GF-D8 (cell line): ENCODE measurements around the gene SKIC8.
A peak's percentile ranks its signal among the peaks of the same experiment; 100 is the strongest.

Source experiments
- DNase-seq: peaks from one replicate; lab custom pipeline; 2025; lab: John Stamatoyannopoulos, UW

Gene SKIC8

GRCh38 chr15:78299101-78299930 lies at the start of gene SKIC8:
SKIC8 (minus strand) TSS chr15:78299609; CDS start chr15:78295686, 3,923 bp downstream.
- peak; percentile 91 for DNase-seq

GRCh38 chr15:78347586-78348543 lies 48.5 kb upstream of the SKIC8 start:
- no peak for DNase-seq

DNA sequence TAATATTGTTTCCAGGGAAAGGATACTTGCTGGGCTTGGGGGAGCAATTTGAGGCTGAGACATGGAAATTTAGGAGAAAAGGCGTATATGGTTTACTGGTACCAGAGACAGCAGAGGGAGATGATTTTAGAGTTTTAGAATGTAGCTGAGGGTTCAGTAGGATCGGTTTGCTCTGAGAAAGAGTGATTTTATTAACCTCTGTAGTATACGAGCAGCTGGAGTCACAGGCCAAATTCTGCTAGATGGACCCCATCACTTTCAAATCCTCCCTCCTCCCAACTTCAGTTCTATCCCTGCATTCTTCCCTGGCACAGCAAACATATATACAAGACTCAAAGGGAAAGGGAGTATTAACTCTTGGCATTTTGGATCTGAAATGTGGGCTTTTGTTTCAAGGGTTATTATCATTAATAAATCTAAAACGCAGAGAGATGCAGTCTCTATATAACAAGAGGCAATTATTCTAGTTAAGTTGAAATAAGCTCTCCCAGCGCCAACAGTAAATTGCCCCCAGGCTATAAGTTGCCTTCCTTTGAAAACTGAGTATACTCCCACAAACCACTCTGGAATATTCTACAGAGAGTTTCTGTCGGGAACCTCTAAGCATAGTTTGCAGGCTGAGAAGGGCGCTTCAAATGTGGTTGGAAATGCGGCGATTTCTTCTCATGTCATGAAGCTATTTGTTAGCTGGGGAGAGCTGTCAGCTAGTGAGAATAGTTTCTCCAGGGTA lies 46.2 kb upstream of the SKIC8 start:
- no peak for DNase-seq

- DNase-seq: no peak
These were observed 44.1 kb upstream of the SKIC8 start for GRCh38 chr15:78343276-78344060.

GRCh38 chr15:78342021-78342420 lies 42.6 kb upstream of the SKIC8 start:
- DNase-seq: no peak

DNA sequence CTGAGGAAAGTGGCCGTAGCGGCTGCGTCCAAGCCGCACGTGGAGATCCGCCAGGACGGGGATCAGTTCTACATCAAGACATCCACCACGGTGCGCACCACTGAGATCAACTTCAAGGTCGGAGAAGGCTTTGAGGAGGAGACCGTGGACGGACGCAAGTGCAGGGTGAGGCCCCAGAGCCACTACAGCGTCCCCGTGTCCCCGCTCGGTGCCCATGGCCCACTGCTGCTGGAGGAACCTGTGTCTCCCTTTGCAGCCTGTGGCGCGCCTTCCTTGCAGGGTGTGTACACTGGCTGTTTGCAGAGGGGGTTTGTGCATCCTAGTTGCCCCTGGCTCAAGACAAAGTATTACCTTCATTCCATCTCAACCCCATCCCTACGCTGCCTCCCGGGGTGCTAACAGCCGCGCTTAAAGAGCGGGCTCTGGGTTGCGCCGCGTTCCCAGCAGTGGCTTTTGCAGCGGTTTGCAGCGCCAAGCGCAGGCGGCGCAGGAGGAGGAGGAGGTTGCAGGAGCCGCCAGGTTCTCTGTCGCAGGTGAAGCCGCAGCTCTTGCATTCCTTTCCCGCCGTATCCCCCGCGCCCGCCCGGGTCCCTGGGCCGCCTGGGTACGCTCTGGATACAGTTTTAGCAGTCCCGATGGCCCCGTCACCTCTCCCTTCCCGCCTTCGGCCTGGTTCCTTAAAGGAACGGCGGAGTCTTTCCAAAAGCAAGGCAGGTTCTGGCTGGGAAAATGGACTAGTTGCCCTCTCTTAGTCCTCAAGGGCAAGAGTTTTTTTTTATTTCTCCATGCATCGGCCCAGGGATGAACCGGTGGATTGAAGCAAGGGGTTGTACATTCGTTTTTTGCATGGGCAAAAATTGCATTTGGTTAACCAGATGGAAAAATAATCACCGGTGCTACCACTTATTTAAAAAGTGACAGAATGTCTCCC lies 41.9 kb upstream of the SKIC8 start:
- no peak for DNase-seq

DNA sequence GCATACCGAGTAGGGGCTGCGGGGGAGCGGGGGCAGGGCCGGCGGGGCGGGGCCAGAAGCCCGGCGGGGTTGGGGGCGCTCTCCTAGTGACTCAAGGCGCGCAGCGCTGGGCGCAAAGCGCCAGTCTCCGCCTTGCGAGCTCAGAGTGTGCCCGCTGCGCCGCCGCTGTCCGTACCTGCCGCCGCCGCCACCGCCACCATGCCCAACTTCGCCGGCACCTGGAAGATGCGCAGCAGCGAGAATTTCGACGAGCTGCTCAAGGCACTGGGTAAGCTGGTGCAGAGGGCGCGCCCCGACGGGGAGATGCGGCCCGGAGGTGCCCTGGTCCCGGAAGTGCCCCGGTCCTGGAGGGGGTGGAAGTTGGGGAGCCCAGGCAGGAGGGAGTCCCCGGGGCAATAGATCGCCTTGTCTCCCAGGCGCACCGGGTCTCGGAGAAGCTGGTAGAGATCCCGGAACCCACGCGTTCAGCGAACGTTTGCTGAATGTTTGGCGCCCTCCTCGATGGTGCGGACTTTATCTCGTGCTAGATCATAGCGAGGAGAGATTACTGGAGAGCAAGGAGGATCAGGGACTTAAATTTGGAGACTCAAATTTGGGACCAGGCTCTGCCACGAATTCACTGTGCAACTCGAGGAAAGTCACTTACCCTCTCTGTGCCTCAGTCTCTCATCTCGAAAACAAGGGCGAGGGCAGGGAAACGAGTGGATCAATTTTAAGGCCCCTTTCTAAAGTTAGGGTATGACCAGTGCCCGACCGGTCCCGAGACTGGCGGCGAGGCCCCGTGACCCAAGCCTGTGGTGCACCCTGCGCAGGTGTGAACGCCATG lies 41.0 kb upstream of the SKIC8 start, which contains the start of gene CRABP1:
Gene CRABP1 (plus strand): TSS at position 123 of the 826 bp plus-strand sequence. CDS start 76 bp downstream, at position 199.
- no peak for DNase-seq

DNA sequence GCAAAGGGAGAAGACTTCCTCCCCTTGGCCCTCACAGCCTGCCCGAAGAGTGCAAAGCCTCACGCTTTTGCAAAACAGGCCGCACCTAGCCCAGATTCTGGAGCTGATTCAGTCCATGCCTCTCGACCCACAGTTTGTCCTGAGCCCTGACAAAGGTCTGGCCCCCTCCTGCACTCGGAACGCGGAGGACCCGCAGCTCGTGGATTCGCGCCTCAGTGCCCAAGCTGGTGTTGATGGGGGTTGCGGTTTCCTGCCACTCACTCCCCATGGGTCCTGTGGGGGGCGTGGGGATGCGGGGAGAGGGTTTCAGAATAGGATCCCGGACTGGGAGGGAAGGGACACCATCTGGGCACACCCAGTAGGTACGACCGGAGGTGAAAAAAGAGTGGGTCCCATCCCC lies 40.1 kb upstream of the SKIC8 start:
- no peak for DNase-seq

- no peak for DNase-seq
These were observed 39.4 kb upstream of the SKIC8 start for GRCh38 chr15:78338781-78339180.

DNA sequence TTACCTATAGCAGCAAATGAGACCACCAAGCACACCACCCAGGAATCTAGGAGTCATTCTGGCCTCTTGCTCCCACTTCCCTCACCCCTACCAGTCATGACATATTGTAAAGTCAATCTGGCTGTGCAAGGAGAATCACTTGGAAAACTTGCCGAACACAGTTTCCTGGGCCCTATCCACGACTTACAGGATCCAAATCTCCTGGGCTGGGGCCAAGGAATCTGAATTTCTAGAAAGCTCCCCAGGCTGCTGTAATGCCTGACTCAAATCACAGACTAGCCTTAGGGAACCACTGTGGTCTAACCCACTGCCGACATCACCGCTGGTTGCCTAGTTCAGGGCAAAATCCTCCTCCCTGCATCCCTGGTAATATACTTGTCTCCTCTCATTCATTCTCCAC lies 36.6 kb upstream of the SKIC8 start:
- DNase-seq: no peak

DNA sequence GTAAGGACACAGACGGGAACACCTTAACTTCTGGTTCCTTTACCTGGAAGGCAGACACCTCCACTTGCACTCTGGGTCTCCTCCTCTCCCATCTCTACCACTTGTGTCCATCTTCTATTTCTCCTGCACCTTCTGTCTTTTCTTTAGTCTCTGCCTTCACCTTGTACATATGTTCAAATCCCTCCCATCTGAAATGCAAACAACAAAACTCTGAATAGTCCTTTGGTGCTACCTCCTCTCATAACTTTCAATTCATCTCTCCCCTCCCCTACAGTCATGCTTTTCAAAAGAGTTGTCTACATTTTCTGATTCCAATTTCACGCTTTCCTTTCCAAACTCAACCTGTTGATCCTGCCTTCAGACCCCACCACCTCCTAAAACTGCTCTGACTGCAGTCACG lies 35.4 kb upstream of the SKIC8 start:
- DNase-seq: no peak

DNA sequence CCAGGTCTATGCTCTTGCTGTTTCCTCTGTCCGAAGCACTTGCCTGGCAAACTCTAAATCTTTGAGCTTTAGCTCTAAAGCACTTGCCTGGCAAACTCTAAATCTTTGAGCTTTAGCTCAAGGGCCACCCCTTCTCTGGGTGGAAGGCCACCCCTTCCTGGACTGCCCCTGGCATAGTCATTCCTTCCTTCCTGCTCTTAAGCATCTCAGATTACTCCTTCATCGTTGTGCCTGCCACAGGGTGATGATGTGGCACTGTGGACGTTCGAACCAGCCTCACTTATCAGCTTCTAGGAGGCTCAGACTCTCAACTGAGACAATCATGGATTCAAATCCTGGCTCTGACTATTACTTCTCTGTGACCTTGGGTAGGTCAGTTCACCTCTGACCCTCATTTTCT lies 30.2 kb upstream of the SKIC8 start:
- no peak for DNase-seq

DNA sequence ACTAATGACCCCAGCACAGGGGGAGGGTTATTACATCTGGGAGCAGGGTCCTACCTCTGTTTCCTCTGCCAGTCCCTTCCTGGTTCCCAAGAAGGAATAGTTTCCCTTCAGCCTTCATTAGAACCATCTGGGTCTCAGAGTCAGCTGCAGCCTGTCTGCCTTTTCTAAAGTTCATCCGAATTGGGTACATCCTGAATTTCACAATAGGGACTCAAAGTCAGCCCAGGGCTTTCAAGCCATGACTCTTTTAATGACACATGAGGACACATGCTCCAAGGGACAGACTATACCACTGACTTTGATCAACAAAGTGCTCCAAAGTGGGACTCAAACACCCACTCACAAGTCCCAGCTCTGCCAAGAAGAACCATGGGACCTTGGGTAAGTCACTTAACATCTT lies 28.1 kb upstream of the SKIC8 start:
- no peak for DNase-seq

GRCh38 chr15:78325092-78325843 lies 25.9 kb upstream of the SKIC8 start:
- DNase-seq: no peak

- no peak for DNase-seq
These were observed 24.7 kb upstream of the SKIC8 start for GRCh38 chr15:78324144-78324543.

DNA sequence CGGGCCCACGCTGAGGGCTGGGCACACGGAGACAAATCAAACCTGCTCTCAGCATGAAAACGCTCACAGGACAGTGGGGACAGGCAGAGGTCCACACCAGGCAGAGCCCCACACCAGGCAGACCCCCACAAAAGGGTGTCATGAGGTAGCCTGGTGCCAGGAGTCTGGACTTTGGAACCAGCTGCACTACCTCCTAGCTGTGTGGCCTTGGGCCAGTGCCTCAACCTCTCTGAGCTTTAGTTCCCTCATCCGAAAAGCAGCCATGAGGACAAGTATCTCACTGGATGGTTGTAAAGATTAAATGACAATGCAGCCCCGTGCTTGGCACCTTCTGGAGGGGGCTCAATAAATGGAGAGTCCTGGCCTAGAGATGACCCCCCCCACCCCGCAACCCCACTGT lies 24.3 kb upstream of the SKIC8 start:
- DNase-seq: no peak

- DNase-seq: no peak
These were observed 23.5 kb upstream of the SKIC8 start for GRCh38 chr15:78322724-78323521.

DNA sequence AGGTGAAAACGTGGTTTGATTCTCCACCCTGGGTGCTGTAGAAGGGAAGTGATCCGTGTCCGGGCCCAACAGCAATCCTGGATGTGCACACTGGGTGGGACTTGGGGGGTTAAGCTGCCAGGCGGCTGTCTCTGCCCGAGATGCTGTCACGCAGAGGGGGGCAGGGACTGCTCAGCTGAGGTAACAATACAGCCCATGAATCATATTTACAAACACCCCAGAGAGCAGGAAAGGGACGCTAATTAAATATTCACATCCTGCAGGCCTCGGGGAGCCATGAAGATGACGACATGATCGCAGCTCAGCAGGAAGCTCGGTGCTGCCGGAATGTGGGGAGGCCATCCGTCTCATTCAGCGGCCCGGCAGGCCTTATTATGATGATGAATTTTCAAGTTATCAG lies 22.8 kb upstream of the SKIC8 start:
- DNase-seq: no peak
